Keratinocyte (primary cell): ENCODE data around the gene CIT.

Source experiments
- CTCF ChIP-seq, 3 experiments: IDR thresholded peaks in 1 of 3; conservative IDR thresholded peaks in 1 of 3; optimal IDR thresholded peaks in 1 of 3; 2 replicates in 2 of 3; 3 replicates in 1 of 3; pipeline versions ENCODE3 to v1.5.1; 2011; ENCODE audit warnings: low read length in 3 of 3, mild to moderate bottlenecking in 3 of 3, moderate library complexity in 2 of 3, control low read depth in 1 of 3, inconsistent platforms in 1 of 3; ENCODE audit not compliant: insufficient read depth in 2 of 3; ENCODE audit errors: extremely low read depth in 1 of 3
- EZH2 ChIP-seq: IDR thresholded peaks from one replicate; pipeline ENCODE4 v1.6.1; 2012; ENCODE audit warnings: inconsistent platforms, mild to moderate bottlenecking, low read length, moderate library complexity

DNA sequence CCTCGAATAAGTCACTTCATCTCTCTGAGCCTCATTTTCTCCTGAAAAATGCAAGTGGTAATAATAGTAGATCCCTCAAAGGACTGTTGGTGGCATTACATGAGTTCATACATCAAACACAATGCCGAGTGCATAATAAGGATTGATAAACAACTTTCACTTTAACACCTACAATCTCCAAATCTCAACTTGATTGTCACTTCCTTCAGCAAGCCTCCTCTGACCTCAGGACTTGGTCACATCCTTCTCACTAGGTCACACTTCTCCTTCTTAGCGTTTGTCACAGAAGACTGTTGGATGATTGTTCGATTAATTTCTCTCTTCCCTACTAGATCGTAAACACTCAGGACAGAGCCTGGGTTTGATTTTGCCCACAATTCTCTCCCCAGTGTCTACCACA is 217.0 kb downstream of the CIT start:
- TF ChIP-seq EZH2 = no peak
- no peak for TF ChIP-seq CTCF (optimal IDR thresholded peaks at IDR 0.05 in 1 of 3, IDR thresholded peaks at IDR 0.05 in 1 of 3, conservative IDR thresholded peaks at IDR 0.05 in 1 of 3; ENCODE audit: extremely low read depth in 1 of 3, insufficient read depth in 2 of 3, low read length in 3 of 3)
